ENCODE data around the gene CDK18. TPM values are rescaled to one million over a fixed set of nuclear protein-coding genes. Genes with fewer than 3 reads are reported as not detected.

CDK18 gene

DNA sequence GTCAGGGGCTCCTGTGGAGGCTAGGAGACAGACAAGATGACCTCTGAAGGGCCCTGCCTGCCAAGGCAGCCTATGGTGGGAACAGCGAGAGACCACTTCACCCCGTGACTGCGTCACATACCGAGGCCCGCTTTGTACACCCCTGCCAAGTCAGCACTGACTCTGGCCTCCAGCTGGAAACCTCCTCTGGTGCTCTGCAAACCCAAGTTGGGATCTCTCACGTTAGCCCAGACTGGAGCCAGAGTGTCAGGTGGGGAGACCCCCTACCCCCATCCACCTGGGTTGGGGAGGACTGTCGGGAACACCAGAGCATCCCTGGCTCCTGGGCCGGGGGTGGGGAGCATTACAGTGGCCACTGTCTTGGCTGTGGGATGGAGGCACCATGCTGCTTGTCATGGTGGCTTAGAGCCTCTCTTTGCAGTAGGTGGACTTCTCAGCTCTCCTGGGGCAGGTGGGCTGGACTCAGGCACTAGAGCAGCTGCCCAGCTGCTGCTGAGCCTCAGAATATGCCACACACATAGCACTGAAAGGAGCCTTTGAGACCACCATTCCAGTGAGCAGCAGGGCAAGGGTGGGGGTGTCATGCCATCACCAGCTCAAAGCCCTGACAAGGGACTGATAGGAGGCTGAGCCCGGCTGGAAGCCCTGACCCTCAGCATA is 77.0 kb downstream of the CDK18 start:
- Histone ChIP-seq H2AK5ac (ENCODE audit: low read length) (no peak overlapping the region), H3K18ac (ENCODE audit: low read length) (no peak overlapping the region), H3K36me3 (ENCODE audit: control insufficient read depth, insufficient read depth, low read length) (no peaks in the 10 kb centered on the region), H3K27me3 (ENCODE audit: insufficient read depth, low read length, poor library complexity) (no peaks in the 10 kb centered on the region), H3K9ac (ENCODE audit: low read length) (no peak overlapping the region), H2BK5ac (ENCODE audit: low read length) (no peak overlapping the region), H3K23ac (ENCODE audit: low read length) (no peak overlapping the region), H3K79me1 (ENCODE audit: low read length) (no peaks in the 10 kb centered on the region), H3K4me2 (ENCODE audit: low read length) (no peak overlapping the region), H3K79me2 (ENCODE audit: control insufficient read depth, insufficient read depth, low read length) (no peaks in the 10 kb centered on the region), H3K56ac (ENCODE audit: low read length) (no peak overlapping the region), H3K4me1 (ENCODE audit: control insufficient read depth, low read depth, low read length) (no peaks in the 10 kb centered on the region), H3K27ac (ENCODE audit: low read depth, low read length) (no peak overlapping the region), H4K8ac (ENCODE audit: low read depth, low read length) (no peak overlapping the region), H2BK120ac (ENCODE audit: low read depth, low read length) (no peak overlapping the region), H2BK15ac (replicated peaks; ENCODE audit: low read depth) (no peak overlapping the region), H3K4me3 (ENCODE audit: low read length) (no peak overlapping the region), H3K4ac (ENCODE audit: low read depth, low read length) (no peak overlapping the region), H4K5ac (ENCODE audit: low read length) (no peak overlapping the region)
- no peak for DNase-seq
- no CpG with 5 or more reads among the region's 9 CpGs for WGBS (ENCODE audit: extremely low coverage, insufficient coverage, low lambda C conversion rate)

- WGBS (ENCODE audit: extremely low coverage, insufficient coverage, low lambda C conversion rate), result no CpG with 5 or more reads among the region's 11 CpGs
- Histone ChIP-seq H3K4me1 (ENCODE audit: control insufficient read depth, low read depth, low read length) (no peaks in the 10 kb centered on the region), H3K56ac (ENCODE audit: low read length) (no peak overlapping the region), H3K18ac (ENCODE audit: low read length) (no peak overlapping the region), H4K8ac (ENCODE audit: low read depth, low read length) (no peak overlapping the region), H3K23ac (ENCODE audit: low read length) (no peak overlapping the region), H3K79me1 (ENCODE audit: low read length) (no peaks in the 10 kb centered on the region), H3K36me3 (ENCODE audit: control insufficient read depth, insufficient read depth, low read length) (no peaks in the 10 kb centered on the region), H3K79me2 (ENCODE audit: control insufficient read depth, insufficient read depth, low read length) (no peaks in the 10 kb centered on the region), H3K4me2 (ENCODE audit: low read length) (no peak overlapping the region), H2AK5ac (ENCODE audit: low read length) (no peak overlapping the region), H3K4me3 (ENCODE audit: low read length) (no peak overlapping the region), H2BK5ac (ENCODE audit: low read length) (no peak overlapping the region), H4K5ac (ENCODE audit: low read length) (no peak overlapping the region), H2BK15ac (replicated peaks; ENCODE audit: low read depth) (no peak overlapping the region), H3K27me3 (ENCODE audit: insufficient read depth, low read length, poor library complexity) (no peaks in the 10 kb centered on the region), H2BK120ac (ENCODE audit: low read depth, low read length) (no peak overlapping the region), H3K27ac (ENCODE audit: low read depth, low read length) (no peak overlapping the region), H3K4ac (ENCODE audit: low read depth, low read length) (no peak overlapping the region), H3K9ac (ENCODE audit: low read length) (no peak overlapping the region)
- no peak for DNase-seq
Observed at GRCh38 chr1:205582046-205582445, 77.6 kb downstream of the CDK18 start.

Small RNAs within 50 kb of the gene (small RNA-seq; reads per million reads assigned to genes)
- not detected for gene RNU2-19P (ENCODE audit: insufficient read depth)
